H9 (cell line): ENCODE results near the gene GNB3. TPM values are rescaled to one million over a fixed set of nuclear protein-coding genes. Genes with fewer than 3 reads are reported as not detected.

Source experiments
- DNase-seq: peaks from one replicate; pipeline ENCODE4 v3.0.0-alpha.2; 2017
- H2AFZ ChIP-seq: one replicate; pipeline ENCODE4 v1.6.1; 2013; ENCODE audit warnings: mild to moderate bottlenecking, low read length, control low read depth, moderate library complexity
- H2AK5ac ChIP-seq: 2 replicates; pipeline ENCODE4 v1.6.1; 2013; ENCODE audit warnings: low read length, control low read depth, mixed read lengths; ENCODE audit not compliant: insufficient read length
- H2BK120ac ChIP-seq: one replicate; pipeline ENCODE4 v1.6.1; 2013; ENCODE audit warnings: low read depth, mild to moderate bottlenecking, low read length, control low read depth, inconsistent platforms; ENCODE audit not compliant: poor library complexity, severe bottlenecking
- H2BK12ac ChIP-seq: 2 replicates; pipeline ENCODE4 v1.6.1; 2013; ENCODE audit warnings: low read length, control low read depth, mixed read lengths, low read depth; ENCODE audit not compliant: insufficient read length
- H2BK15ac ChIP-seq: 2 replicates; pipeline ENCODE4 v1.6.1; 2013; ENCODE audit warnings: low read depth, low read length, control low read depth
- H2BK20ac ChIP-seq: one replicate; pipeline ENCODE4 v1.6.1; 2013; ENCODE audit warnings: low read depth, mild to moderate bottlenecking, low read length, control low read depth, inconsistent platforms; ENCODE audit not compliant: poor library complexity, severe bottlenecking
- H2BK5ac ChIP-seq: 2 replicates; pipeline ENCODE4 v1.6.1; 2013; ENCODE audit warnings: low read length, control low read depth, mixed read lengths; ENCODE audit not compliant: insufficient read length
- H3K14ac ChIP-seq: 2 replicates; pipeline ENCODE4 v1.6.1; 2013; ENCODE audit warnings: low read length, control low read depth; ENCODE audit not compliant: insufficient read depth
- H3K18ac ChIP-seq: 2 replicates; pipeline ENCODE4 v1.6.1; 2013; ENCODE audit warnings: low read depth, mild to moderate bottlenecking, mixed read lengths, low read length, control low read depth; ENCODE audit not compliant: insufficient read length
- H3K23ac ChIP-seq: 2 replicates; pipeline ENCODE4 v1.6.1; 2013; ENCODE audit warnings: low read length, control low read depth, mixed read lengths, low read depth; ENCODE audit not compliant: insufficient read length
- H3K23me2 ChIP-seq: 2 replicates; pipeline ENCODE4 v1.6.1; 2013; ENCODE audit warnings: low read depth, mild to moderate bottlenecking, mixed read lengths, low read length, control low read depth; ENCODE audit not compliant: insufficient read length, poor library complexity, severe bottlenecking
- H3K27ac ChIP-seq: 2 replicates; pipeline ENCODE4 v1.5.1; 2013; ENCODE audit warnings: low read length, control low read depth, mixed read lengths, low read depth; ENCODE audit not compliant: insufficient read length
- H3K27me3 ChIP-seq: 2 replicates; pipeline ENCODE4 v1.6.1; 2013; ENCODE audit warnings: low read length, control low read depth, inconsistent platforms; ENCODE audit not compliant: insufficient read depth
- H3K4ac ChIP-seq: 2 replicates; pipeline ENCODE4 v1.6.1; 2013; ENCODE audit warnings: low read depth, mild to moderate bottlenecking, control low read depth, inconsistent platforms, low read length, moderate library complexity
- H3K4me1 ChIP-seq: 2 replicates; pipeline ENCODE4 v1.6.1; 2013; ENCODE audit warnings: low read length, control low read depth, inconsistent platforms; ENCODE audit not compliant: insufficient read depth
- H3K4me2 ChIP-seq: 2 replicates; pipeline ENCODE4 v1.6.1; 2013; ENCODE audit warnings: low read length, control low read depth, mixed read lengths; ENCODE audit not compliant: insufficient read length, insufficient read depth
- H3K56ac ChIP-seq: 2 replicates; pipeline ENCODE4 v1.6.1; 2013; ENCODE audit warnings: low read depth, mild to moderate bottlenecking, mixed read lengths, low read length, control low read depth; ENCODE audit not compliant: insufficient read length
- H3K79me1 ChIP-seq: 2 replicates; pipeline ENCODE4 v1.6.1; 2013; ENCODE audit warnings: low read depth, mild to moderate bottlenecking, moderate library complexity, low read length, control low read depth, inconsistent platforms; ENCODE audit not compliant: insufficient read depth, poor library complexity, severe bottlenecking
- H3K79me2 ChIP-seq: 2 replicates; pipeline ENCODE4 v1.6.1; 2013; ENCODE audit warnings: low read length, control low read depth, inconsistent platforms; ENCODE audit not compliant: insufficient read depth
- H3K9ac ChIP-seq: 2 replicates; pipeline ENCODE4 v1.6.1; 2013; ENCODE audit warnings: low read length, control low read depth, mixed read lengths; ENCODE audit not compliant: insufficient read length; ENCODE audit errors: extremely low read depth
- H3K9me3 ChIP-seq: one replicate; pipeline ENCODE4 v1.6.1; 2013; ENCODE audit warnings: low read depth, low read length, inconsistent platforms; ENCODE audit not compliant: control insufficient read depth
- H3T11ph ChIP-seq: one replicate; pipeline ENCODE4 v1.6.1; 2013; ENCODE audit warnings: mild to moderate bottlenecking, low read length, control low read depth, inconsistent platforms
- H4K20me1 ChIP-seq: one replicate; pipeline ENCODE4 v1.6.1; 2013; ENCODE audit not compliant: control insufficient read depth, insufficient read length, insufficient read depth
- H4K5ac ChIP-seq: 2 replicates; pipeline ENCODE4 v1.6.1; 2013; ENCODE audit warnings: low read depth, mild to moderate bottlenecking, mixed read lengths, low read length, control low read depth; ENCODE audit not compliant: insufficient read length
- H4K8ac ChIP-seq: replicated peaks from 2 replicates; pipeline ENCODE4 v1.6.1; 2013; ENCODE audit warnings: low read length, control low read depth, mixed read lengths, low read depth; ENCODE audit not compliant: insufficient read length
- H4K91ac ChIP-seq: 2 replicates; pipeline ENCODE4 v1.6.1; 2013; ENCODE audit warnings: low read depth, mild to moderate bottlenecking, moderate library complexity, mixed read lengths, low read length, control low read depth; ENCODE audit not compliant: insufficient read length
- H3K27ac Mint-ChIP-seq, 3 experiments: 2 replicates in 2 of 3; 3 replicates in 1 of 3; pipeline ENCODE4 v1.8.0; 2020 to 2021; ENCODE audit warnings: mixed read lengths in 3 of 3, mild to moderate bottlenecking in 1 of 3, moderate library complexity in 1 of 3
- H3K27me3 Mint-ChIP-seq: 2 replicates; pipeline ENCODE4 v1.8.0; 2021; ENCODE audit warnings: low read depth, mild to moderate bottlenecking, moderate library complexity, mixed read lengths
- H3K36me3 Mint-ChIP-seq, 3 experiments: 2 replicates in 2 of 3; 3 replicates in 1 of 3; pipeline ENCODE4 v1.8.0; 2020 to 2021; ENCODE audit warnings: low read depth in 3 of 3, mixed read lengths in 3 of 3; ENCODE audit not compliant: insufficient read depth in 1 of 3
- H3K4me1 Mint-ChIP-seq, 2 experiments: 2 replicates each; pipeline ENCODE4 v1.8.0; 2020; ENCODE audit warnings: mixed read lengths in 2 of 2
- H3K4me3 Mint-ChIP-seq, 2 experiments: 2 replicates in 1 of 2; 3 replicates in 1 of 2; pipeline ENCODE4 v1.8.0; 2020 to 2021; ENCODE audit warnings: mild to moderate bottlenecking in 2 of 2, mixed read lengths in 2 of 2, moderate library complexity in 1 of 2
- H3K9me3 Mint-ChIP-seq, 2 experiments: 2 replicates in 1 of 2; 3 replicates in 1 of 2; pipeline ENCODE4 v1.8.0; 2020; ENCODE audit warnings: mild to moderate bottlenecking in 2 of 2, mixed read lengths in 2 of 2, moderate library complexity in 1 of 2
- WGBS: extraction: QIAGEN DNeasy Blood & Tissue Kit; methylation state at CpG from one replicate; pipeline ENCODE4 v1.1.7; 2013; ENCODE audit warnings: missing lambda C conversion rate, low lambda C conversion rate, mixed read lengths; ENCODE audit not compliant: insufficient read length; ENCODE audit errors: extremely low coverage; 5-methylcytosine and 5-hydroxymethylcytosine counted together
- total RNA-seq: library from RNA; stranded (reverse); gene quantifications from 2 replicates; pipeline ENCODE4 v1.2.1, GENCODE V29; 2021
- TF ChIP-seq, protein P1 (sequence below): fragments of 200-600 bp; sonication (generic); conservative IDR thresholded peaks from 3 replicates; pipeline ENCODE4 v1.8.0; 2021; ENCODE audit warnings: antibody characterized with exemption, mild to moderate bottlenecking

Gene GNB3
- total RNA-seq, 1 experiment from 2014 or later: 17.3 TPM

DNA sequence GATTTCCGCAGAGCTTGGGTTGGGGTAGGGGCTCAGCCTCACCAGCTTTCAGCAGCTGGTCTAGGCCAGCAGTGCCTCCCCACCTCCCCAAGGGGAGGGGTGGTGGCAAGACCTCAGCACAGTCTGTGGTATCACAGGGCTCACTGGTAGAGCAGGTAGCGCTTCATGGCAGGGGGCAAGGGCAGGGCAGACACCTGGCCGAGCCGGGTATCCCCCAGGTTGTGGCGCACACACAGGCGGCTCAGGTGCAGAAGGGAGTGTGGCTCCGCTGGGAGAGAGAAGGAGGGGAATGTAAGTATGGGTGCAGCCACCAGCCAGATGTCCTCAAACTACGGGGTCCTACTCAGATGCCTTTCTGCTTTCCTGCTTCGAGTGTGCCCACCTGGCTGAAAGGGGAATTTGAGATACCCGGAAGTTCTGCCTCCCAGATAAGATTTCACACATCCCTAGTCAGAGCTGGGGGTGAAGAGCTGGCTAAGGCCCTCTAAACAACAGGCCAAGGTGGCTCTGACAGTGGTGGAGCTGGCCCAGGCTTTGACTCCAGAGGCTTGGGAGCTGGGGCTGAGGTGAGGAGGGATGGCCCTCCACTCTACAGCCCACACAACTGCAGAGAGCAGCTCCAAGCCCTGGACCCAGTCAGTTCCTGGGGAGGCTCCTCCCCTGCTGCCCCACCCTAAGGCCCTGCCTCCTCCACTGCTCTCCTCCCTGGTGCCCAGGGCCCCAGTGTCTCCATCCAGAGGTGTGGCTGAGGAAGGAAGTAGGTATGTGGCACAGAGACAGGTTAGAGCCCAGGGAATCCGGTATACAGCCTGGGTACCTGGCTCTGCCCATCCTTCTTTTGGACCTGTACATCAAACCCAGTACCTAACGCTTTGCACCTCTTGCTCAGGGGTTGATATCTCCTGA, 30.6 kb downstream of the GNB3 start:
- no peak overlapping the region for H4K8ac ChIP-seq
- no peaks in the 10 kb centered on the region; a peak in 1 of 5 replicates for H3K9me3 Mint-ChIP-seq
- H2BK120ac ChIP-seq: no peak overlapping the region
- H4K20me1 ChIP-seq: no peaks in the 10 kb centered on the region
- no peak overlapping the region for H3K14ac ChIP-seq
- no CpG with 5 or more reads among the region's 12 CpGs for WGBS
- H2AFZ ChIP-seq: no peak overlapping the region
- no peak overlapping the region for H3K27ac ChIP-seq
- no peak overlapping the region for H2BK20ac ChIP-seq
- no peak overlapping the region for H3K9ac ChIP-seq
- H3K79me1 ChIP-seq: no peaks in the 10 kb centered on the region
- TF ChIP-seq, protein P1, sequence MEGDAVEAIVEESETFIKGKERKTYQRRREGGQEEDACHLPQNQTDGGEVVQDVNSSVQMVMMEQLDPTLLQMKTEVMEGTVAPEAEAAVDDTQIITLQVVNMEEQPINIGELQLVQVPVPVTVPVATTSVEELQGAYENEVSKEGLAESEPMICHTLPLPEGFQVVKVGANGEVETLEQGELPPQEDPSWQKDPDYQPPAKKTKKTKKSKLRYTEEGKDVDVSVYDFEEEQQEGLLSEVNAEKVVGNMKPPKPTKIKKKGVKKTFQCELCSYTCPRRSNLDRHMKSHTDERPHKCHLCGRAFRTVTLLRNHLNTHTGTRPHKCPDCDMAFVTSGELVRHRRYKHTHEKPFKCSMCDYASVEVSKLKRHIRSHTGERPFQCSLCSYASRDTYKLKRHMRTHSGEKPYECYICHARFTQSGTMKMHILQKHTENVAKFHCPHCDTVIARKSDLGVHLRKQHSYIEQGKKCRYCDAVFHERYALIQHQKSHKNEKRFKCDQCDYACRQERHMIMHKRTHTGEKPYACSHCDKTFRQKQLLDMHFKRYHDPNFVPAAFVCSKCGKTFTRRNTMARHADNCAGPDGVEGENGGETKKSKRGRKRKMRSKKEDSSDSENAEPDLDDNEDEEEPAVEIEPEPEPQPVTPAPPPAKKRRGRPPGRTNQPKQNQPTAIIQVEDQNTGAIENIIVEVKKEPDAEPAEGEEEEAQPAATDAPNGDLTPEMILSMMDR: no peak
- no peak overlapping the region for H2BK15ac ChIP-seq
- no peak overlapping the region for H4K5ac ChIP-seq
- H3K23me2 ChIP-seq: peaks cover 16% of the 10 kb centered on the region
- no peak overlapping the region for H3K18ac ChIP-seq
- H3K27ac Mint-ChIP-seq: peak overlapping the region in 2 of 3 experiments; percentile 85 to 95; a peak in 4 of 7 replicates
- peaks cover 5% of the 10 kb centered on the region; the same call in 1 of the 2 replicates for H3K79me2 ChIP-seq
- H3K36me3 Mint-ChIP-seq: peaks cover 28 to 49% (median 39%) of the 10 kb centered on the region in 3 experiments
- no peak overlapping the region for H4K91ac ChIP-seq
- no peak overlapping the region for H3K56ac ChIP-seq
- peak overlapping the region; percentile 69 for H3K4me2 ChIP-seq
- no peak overlapping the region for H3K4ac ChIP-seq
- no peak overlapping the region for H2BK5ac ChIP-seq
- no peak overlapping the region for H2BK12ac ChIP-seq
- no peak overlapping the region for H3K23ac ChIP-seq
- peaks cover 44 to 55% of the 10 kb centered on the region in 2 experiments for H3K4me1 Mint-ChIP-seq
- peak; percentile 64 for DNase-seq
- no peaks in the 10 kb centered on the region for H3K9me3 ChIP-seq
- H3K4me1 ChIP-seq: no peaks in the 10 kb centered on the region; the same call in 1 of the 2 replicates
- H3K4me3 Mint-ChIP-seq: peak overlapping the region; percentile 92 to 96
- H2AK5ac ChIP-seq: no peak overlapping the region
- no peak overlapping the region for H3T11ph ChIP-seq
- no peaks in the 10 kb centered on the region; the same call in 1 of the 2 replicates for H3K27me3 Mint-ChIP-seq
- H3K27me3 ChIP-seq: no peaks in the 10 kb centered on the region
